Stimulated activated CD4-positive, alpha-beta T cell treated with anti-CD3 and anti-CD28 coated beads, Interleukin-12 subunit alpha, Interleukin-12 subunit beta, amount 100 ng/mL, for 24 hours (primary cell): ENCODE data around the gene AMACR.

Source experiments
- DNase-seq, 2 experiments: peaks; one replicate each; pipeline ENCODE4 v3.0.0-alpha.2; 2020; ENCODE audit warnings: low read depth in 2 of 2

AMACR gene

DNA sequence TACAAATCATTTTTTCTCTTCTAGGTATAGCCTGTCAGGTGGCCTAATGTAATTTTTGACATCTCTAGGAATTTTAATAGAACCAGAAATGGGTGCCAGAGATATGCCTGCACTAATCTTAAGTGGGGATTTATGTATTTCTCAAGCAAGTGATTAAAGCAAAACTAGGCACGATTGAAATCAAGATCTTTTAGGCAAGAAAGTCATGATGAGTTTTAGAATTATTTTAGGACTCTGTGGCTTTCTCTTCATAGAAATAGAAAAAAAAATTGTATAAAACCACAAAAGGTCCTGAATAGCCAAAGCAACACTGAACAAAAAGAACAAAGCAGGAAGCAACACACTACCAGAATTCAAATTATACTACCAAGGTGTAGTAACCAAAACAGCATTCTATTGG lies 952 bp upstream of the AMACR start:
- no peak for DNase-seq

DNA sequence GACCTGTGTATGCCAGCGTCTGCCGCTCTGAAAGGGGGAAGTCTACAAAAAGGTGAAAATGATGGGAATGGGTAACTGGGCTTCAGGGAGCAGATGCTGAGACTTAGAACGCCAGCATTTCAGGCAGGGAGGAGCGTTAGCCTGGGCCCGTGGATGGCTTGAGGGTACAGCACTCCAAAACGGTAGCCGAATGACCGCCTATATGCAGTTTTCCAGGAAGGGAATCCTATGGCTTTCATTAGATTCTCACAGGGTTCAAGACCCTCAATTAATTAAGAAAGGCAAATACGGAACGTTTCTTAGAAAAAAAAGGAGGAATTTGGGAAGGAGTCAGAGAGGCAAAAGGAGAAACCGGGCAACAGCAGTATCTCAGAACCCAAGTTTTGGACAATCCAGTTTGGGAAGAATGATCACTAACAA lies 639 bp downstream of the AMACR start:
- no peak for DNase-seq

DNA sequence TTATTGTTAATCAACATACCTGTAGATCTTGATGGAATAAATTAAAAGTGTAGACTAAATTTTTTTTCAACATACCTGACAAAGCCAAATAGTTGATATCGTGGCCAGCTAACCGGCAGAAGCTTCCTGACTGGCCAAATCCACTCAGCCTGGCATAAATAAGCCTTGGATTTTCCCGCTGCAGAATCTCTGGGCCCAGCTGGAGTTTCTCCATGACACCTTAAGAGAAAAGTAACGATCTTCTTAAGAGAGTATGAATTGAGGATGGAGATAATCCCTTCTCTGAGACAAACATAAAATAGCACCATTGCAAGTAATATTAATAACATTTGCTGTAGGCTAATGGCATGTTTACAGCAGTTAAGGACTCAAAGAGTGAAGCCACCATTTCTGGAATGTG lies 2.2 kb downstream of the AMACR start:
- no peak for DNase-seq

DNA sequence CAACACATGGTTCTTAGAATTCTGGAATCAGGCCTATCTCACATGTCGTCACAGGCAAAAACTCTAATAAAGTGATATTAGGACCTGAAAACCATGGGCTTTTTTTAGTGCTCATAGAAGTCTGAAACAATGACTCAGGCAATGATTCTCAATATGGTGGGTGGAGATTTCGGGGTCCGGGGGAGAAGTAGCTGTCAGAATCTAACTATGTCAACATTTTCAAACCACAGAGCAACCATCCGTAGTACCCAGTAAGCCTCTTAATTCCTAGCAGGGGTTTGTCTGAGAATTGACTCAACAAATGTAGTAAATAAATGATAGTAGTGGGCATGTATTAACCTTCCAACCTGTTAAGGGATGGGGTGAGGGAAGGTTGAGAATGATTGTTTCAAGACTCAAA lies 2.6 kb downstream of the AMACR start:
- DNase-seq, result peak in 1 of 2 experiments; percentile 14

DNA sequence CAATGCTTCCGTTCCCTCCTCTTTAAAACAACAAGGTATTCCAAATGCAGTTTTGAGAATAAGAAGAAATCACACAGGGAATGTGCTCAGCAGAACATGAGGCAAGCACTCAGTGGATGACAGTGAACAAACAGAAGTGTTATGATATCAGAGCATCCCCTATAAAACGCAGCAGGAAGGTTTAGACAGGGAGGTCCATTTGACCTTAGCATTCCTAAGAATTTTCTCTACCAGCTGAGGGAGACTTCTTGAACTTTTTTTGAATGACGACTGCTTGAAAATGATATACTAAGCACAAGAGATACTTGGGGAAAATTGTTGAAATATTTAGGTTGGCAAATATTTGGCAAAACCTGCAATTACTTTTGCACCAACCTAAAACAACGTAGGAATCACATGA lies 3.9 kb downstream of the AMACR start:
- no peak for DNase-seq

DNA sequence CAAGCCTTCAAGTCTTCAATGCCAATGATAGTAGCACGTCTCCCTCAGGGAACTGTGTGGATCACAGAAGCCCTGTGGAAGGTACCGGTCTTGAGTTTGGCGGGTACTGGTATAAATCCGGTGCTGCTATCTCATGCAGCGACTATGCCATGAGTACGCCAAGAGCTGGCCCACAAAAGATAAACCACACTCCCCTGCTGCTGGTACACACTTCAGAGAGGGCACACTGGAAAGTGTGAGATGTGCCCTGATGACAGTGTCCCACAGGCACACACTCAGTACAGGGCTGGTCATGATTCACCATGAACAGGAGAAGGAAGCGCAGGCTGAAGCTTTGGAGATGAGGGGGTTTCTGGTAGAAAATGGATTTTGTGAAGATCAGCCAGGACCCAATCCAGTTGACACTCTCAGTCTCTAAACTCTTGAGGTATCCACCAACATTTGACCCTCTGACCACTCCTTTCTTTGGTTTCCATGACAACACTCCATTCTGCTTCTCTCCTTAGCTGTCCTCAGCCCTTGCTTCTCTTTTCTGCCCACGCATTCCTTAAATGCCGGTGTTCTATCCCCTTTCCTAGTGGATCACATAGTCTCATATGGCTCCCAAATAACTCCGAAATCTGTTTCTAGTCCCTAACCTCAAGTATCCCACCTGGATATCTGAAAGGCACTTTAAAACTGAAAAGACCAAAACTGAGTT lies 5.1 kb downstream of the AMACR start:
- no peak for DNase-seq

DNA sequence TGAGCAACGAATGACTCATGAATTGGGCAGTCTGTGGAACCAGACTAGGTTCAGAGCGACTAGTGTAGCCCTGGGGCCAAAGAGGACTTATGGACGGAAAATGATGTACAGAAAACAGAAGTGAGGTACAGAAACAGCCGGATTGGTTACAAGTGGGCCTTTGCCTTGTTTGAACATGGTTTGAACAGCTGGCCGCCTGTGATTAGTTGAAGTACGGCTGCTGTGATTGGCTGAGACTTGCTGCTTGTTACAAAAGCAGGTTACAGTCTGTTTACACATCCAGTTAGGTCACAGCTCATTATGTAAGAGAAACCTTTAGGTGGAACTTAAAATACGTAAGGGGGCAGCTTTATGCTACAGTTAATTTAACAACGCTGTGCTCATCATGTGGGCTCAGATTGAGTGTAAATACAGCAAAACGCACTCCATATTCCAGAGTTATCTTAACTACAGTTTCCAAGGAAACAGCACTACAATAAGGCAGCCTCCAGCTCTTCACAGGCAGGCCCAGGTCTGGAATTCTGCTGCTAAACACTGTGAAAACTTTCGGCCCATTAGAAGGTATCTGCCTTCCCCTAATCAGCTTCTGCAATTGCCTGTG lies 6.5 kb downstream of the AMACR start:
- DNase-seq, result no peak

DNA sequence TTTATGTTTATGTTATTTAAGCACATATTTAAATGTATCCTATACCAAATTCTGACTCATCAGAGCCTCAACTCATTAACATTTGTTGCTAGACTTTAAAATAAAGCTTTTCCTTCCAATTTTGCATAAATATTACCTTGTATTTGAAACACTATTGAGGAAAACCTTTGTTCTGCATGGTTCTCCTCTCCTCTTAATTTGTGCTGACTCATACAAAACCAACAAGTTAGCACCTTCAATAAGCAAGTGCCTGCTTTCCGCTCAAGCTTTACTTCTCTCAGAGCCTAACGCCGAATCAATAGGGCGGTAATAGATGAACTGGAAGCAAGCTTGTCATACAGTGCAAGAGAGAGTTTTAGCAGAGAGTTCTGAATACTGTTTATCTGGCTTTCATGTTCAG lies 7.9 kb downstream of the AMACR start:
- no peak for DNase-seq

DNA sequence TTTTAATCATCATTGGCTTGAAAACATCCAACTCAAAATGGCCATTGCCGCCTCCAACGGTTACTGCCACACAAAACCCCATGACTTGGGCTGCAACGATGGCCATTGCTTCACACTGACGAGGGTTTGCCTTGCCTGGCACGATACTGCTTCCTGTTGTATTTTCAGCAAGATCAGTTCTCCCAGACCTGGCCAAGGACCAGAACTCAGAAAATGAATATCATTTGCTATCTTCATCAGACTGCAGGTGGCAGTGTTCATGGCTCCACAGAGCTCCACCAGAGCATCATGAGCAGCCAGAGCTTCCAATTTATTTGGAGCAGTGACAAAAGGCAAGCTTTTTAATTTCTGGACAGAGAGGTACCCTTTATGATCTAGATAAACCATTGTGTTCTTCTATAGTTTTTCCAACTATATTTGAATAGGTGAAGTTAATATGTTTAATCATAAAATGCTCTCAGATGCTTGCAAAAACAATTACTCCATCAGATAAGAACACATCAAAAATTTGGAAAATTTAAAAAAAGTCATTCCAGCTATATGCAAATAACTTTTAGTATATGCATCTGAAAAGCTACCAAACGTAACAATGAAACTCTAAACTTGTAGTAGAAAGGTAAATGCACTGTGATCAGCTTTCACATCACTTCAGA lies 10.4 kb downstream of the AMACR start:
- no peak for DNase-seq

DNA sequence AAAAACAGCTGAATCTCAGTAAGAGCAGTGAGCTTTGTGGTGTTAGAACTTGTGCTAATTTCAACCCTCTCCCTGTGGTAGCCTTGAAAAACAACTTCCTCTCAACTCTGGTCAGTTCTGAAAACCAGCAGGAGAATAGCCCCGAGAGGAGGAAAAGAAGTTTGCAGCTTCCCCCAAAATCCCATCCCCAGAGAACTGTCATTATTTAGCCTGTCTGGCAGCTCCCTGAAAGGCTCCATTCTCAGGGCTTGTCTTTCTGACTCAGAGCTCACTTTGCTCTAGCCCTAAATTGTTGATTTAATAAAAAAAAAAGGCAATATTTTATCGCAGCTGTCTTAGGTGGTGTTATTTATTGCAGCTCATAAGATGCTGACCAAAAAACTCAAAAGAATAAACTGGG lies 12.0 kb downstream of the AMACR start:
- no peak for DNase-seq

DNA sequence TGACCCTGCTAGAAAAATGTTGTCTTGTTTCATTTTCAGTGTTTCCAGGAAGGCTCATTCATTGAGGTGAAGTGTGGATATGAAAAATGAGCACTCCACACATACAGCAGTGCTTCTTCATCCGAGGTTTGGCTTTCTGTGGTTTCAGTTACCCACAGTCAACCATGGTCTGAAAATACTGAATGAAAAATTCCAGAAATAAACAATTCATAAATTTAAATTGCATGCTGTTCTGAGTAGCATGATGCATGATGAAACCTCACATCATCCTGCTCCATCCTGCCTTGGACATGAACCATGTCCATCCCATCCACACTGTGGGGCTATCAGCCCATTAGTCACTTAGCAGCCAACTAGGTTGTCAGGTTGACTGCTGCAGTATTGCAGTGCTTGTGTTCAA lies 13.0 kb downstream of the AMACR start:
- no peak for DNase-seq

DNA sequence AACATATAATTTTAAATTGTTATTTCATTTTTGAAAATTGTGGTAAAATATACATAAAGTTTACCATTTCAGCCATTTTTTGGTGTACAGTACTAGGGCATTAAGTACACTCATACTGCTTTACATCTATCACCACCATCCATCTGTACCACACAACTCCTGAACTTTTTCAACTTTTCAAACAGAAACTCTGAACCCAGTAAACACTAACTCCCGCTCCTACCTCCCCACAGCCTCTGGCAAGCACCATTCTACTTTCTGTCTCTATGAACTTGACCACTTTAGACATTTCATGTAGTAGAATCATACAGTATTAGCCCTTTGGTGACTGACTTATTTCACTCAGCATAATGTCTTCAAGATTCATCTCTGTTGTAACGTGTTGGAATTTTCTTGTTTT lies 15.0 kb downstream of the AMACR start:
- no peak for DNase-seq

DNA sequence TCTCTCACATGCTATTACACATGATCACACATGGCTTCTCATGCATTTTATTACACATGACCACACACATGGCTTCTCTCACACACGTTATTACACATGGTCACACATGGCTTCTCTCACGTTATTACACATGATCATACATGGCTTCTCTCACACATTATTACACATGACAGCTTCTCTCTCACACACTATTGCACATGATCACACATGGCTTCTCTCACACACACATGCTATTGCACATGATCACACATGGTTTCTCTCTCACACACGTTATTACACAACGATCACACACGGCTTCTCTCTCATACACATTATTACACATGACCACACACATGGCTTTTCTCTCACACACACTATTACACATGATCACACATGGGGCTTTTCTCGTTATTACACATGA lies 22.4 kb downstream of the AMACR start:
- no peak for DNase-seq

DNA sequence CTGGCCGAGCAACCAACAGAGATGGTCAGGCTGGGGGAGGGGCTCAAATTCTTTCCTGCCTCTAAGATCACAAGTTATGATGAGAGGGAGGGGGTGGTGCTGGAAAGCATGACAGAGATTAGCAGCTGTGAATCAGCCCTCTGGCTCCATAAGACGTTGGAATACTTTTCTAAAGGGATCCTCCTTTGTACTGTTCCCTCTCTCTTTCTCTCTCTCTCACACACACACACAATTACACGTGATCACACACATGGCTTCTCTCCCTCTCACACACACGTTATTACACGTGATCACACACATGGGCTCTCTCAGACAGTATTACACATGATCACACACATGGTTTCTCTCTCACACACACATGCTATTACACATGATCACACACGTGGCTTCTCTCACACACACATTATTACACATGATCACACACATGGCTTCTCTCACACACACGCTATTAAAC lies 23.2 kb downstream of the AMACR start, which contains the start of gene SLC45A2:
Gene SLC45A2, minus strand, starts transcription at position 23 of the 454 bp plus-strand sequence. CDS start 110 bp downstream, outside the sequence.
- no peak for DNase-seq

DNA sequence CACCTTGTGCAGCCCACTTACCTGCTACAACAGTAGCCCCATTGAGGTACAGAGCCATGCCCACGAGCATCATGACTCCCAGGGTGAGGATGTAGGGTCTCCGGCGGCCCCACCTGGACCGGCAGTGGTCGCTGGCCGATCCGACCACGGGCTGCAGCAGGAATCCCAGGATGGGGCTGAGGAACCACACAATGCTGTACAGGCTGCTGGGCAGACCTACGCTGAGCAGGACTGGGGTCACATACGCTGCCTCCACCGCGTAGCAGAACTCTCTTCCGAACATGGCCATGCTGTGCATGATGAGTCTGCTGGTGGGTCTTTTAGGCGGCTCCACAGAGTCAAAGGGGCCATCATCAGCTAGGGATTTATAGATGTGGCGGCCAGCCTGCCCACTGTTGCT lies 23.7 kb downstream of the AMACR start:
- no peak for DNase-seq

DNA sequence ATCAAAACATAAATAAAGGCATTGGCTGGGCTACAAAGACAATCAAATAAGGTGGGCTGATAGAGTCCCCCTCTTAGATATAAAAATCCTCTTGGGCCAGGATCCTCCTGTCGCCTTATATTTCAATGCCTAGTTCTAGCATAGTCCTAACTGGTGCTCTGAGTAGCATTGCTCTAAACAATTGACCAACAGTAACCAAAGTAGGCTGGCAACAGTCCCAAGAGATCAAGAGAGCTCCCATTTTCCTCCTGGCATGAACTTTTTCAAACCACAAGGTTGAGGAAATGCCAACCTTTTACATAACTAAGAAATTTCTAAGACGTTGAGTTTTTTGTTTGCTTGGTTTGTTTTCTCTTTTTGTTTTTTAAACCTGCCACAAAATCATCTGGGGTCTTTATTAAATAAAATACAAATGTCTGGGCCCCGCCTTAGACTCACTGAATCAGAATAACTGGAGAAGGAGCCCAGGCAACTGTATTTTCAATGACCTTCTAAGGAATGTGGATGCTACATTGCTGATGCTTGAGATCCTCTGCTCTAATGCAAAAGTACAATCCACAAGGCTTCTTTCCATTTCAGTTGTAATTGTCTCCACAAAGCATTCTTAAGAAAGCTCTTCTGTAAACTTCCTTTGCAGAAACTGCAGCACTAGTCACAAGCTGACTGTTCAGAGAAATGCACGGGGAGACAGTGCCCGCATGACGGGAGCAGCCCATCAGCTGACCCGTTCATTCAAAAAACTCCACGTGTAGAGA lies 26.3 kb downstream of the AMACR start:
- DNase-seq, result no peak

DNA sequence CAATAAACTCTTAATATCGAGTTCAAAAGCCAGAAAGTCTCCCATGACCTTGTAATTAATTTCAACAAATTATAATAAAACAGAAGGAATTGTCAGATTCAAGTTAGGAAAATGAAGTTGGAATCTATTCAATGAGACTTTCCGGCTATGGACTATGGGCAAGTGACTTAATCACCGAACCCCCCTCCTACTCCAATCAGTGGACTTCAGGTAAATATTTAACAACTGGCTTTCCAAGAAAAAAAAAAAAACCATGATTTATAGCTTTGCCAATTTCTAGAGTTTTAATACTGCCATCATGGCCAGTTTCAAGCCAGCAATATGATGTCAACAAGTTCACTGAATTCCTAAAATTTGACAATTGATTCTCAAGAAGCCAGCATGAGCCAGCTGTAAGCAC lies 27.8 kb downstream of the AMACR start:
- DNase-seq, result no peak

DNA sequence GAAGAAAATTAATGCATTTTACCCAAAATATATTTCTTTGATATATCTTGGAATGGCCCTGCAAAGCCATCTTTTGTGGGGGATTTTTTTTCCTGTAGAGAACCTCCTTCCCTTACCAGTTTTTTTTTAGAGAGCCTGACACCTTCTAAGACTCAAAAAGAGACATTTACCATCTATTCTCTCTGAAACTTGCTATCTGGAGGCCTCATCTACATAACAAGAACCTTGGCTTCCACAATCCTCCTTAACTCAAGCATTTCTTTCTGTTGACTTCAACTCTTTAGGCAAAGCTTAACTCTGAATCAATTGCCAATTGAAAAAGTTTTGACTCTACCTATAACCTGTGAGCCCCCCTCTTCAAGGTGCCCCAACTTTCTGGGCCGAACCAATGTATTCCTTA lies 29.5 kb downstream of the AMACR start:
- no peak for DNase-seq

DNA sequence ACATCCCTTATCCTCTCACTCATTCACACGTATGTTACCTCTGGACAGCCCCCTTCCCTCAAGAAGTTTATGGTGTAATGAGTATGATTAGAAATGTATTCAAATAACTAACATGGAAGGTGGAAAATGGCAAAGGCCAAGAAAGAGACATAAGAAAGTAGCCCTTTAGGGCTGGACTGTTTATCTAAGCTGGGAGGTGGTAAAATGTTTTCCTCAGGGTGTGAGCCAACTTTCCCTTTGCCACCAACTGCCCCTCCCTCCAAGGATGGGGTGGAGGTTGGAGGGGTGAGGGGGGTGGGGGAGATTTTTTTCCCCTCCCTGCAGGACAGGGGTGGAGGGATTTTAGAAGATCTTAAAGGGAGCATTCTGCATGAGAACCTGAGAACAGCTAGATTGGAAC lies 31.5 kb downstream of the AMACR start:
- DNase-seq, result no peak

DNA sequence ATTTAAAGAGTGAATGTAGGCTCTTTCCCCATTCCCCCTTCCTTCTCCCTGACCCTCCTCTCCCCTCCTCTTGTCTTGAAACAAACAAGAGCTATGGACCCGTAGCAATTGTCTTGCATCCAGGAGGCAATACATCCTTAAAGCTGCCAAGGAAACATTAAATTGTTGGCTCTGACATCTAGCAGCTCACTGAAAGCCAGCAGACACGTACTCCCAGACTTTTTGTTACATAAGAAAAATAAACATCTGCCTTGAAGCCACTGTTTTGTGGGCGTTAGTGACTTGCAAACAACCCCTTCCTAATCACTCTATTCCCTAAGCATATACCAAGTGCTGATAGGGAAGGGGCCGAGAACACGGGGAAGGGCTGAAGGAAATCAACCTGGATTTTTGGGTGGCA lies 32.0 kb downstream of the AMACR start:
- DNase-seq, result no peak

DNA sequence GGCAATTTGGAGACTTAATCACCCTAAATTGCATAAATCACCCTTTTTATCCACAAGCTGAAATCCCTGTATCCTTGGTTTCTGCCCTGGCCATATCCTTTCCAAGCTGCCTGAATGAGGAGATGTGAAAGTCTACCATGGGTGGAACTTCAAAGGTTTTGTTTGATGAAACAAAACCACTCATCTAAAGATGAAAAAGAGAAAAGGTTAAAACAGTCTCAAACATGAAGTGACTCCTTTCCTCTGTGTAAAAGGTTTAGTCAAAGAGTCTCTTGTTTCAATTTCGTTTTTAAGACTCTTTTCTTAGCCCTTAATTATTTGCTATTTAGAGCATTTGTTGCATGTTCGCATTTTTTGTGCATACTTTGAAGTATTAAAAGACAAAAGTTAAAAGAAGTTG lies 34.6 kb downstream of the AMACR start:
- DNase-seq, result no peak
